ENCODE results near the gene SLC25A23.
"Not testable (repeated sequence)": the region's sequence is repeated elsewhere in the genome, so short reads cannot be mapped to it uniquely, and the experiment has no call there.

Gene SLC25A23

GRCh38 chr19:6433663-6434062, 25.9 kb downstream of the SLC25A23 start, which contains the start of gene SLC25A41:
Gene SLC25A41, minus strand, starts transcription at chr19:6433763. Its CDS starts 70 bp downstream, at chr19:6433693.
- TF ChIP-seq, protein P1, sequence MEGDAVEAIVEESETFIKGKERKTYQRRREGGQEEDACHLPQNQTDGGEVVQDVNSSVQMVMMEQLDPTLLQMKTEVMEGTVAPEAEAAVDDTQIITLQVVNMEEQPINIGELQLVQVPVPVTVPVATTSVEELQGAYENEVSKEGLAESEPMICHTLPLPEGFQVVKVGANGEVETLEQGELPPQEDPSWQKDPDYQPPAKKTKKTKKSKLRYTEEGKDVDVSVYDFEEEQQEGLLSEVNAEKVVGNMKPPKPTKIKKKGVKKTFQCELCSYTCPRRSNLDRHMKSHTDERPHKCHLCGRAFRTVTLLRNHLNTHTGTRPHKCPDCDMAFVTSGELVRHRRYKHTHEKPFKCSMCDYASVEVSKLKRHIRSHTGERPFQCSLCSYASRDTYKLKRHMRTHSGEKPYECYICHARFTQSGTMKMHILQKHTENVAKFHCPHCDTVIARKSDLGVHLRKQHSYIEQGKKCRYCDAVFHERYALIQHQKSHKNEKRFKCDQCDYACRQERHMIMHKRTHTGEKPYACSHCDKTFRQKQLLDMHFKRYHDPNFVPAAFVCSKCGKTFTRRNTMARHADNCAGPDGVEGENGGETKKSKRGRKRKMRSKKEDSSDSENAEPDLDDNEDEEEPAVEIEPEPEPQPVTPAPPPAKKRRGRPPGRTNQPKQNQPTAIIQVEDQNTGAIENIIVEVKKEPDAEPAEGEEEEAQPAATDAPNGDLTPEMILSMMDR (conservative IDR thresholded peaks at IDR 0.05) = no peak

GRCh38 chr19:6433165-6433564, 26.4 kb downstream of the SLC25A23 start:
- TF ChIP-seq, protein P1 (conservative IDR thresholded peaks at IDR 0.05) = no peak
- no peak overlapping the region for H3K27ac ChIP-seq

More at GRCh38 chr19:6433663-6434062, 25.9 kb downstream of the SLC25A23 start, which contains the start of gene SLC25A41:
- no peak within 1 kb of the TSS for H3K27ac ChIP-seq

GRCh38 chr19:6431891-6432290, 27.7 kb downstream of the SLC25A23 start:
- TF ChIP-seq, protein P1 (conservative IDR thresholded peaks at IDR 0.05) = no peak
- H3K27ac ChIP-seq = no peak overlapping the region

DNA sequence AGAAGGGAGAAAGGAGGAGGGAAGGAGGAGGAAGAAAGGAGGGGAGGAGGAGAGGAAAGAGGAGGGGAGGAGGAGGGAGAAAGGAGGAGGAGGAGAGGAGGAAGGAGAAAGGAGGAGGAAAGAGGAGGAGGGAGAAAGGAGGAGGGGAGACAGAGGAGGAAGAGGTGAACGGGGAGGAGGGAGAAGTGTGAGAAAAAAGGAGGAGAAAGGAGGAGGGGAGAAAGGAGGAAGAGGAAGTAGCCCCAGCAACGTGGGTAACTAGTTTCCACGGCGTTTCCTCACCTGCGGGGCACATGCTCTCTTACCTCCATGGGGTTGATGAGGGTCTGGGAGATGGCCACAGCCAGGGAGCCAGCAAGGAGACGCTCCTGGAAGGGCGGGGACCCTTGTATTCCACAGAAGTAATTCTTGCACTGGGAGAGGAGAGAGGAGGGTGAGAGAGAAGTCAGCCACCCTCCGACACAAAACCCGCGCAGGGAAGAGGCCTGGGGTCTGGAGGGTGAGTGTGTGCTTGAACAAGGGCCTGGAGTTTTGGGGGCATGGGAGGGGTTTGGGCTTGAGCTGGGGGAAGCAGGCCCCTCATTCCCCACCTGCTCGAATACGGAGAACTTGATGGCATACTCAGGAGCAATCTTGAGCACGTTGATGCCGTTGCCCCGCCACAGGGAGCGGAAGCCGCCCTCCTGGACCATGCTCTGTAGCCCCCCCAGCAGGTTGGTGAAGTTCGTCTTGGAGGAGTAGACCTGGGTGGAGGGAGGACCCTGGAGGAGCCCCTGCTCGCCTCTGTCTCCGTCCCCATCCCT, 30.0 kb downstream of the SLC25A23 start:
- H3K27ac ChIP-seq = no peak overlapping the region
- TF ChIP-seq, protein P1 (conservative IDR thresholded peaks at IDR 0.05) = no peak

DNA sequence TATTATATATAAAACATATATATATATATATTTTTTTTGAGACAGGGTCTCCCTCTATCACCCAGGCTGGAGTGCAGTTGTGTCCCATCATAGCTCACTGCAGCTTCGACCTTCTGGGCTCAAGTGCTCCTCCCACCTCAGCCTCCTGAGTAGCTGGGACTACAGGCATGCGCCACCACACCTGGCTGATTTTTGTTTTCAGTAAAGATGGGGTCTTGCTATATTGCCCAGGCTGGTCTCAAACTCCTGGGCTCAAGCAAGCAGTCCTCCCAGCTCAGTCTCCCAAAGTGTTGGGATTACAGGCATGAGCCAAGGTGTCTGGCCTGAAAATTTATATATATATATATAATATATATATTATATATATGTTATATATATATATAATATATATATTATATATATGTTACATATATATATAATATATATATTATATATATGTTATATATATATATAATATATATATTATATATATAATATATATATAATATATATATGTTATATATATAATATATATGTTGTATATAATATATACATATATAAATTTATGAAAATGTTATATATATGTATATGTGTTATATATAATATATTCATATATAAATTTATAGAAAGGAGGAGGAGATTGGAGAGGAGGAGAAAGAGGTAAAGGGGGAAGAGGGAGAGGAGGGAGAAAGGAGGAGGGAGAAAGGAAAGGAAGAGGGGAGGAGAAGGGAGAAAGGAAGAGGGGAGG, 30.7 kb downstream of the SLC25A23 start:
- H3K27ac ChIP-seq = not testable (repeated sequence)

DNA sequence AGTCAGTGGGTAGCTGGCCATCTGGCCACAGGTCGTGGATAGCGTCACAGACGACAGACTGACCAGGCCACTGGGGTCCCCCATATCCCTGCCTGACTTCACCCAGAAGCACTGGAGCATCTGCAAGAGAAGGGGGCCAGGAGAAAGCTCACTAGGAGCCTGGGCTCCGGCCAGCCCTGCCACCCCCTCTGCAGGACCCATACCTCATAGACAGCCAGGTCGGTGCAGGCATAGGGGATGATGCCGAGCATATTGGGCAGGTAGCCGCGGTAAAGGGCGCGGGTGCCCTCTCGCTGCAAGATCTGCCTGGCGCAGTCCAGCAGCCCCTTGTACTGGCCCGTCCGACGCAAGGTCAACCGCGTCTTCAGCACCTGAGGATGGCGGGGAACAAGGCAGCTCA, 32.5 kb downstream of the SLC25A23 start:
- no peak overlapping the region for H3K27ac ChIP-seq
- TF ChIP-seq, protein P1 (conservative IDR thresholded peaks at IDR 0.05) = no peak

GRCh38 chr19:6425732-6426620, 33.6 kb downstream of the SLC25A23 start:
- TF ChIP-seq, protein P1 (conservative IDR thresholded peaks at IDR 0.05) = no peak
- peak overlapping the region; percentile 53 for H3K27ac ChIP-seq
